Lower leg skin (tissue), 3 donors: ENCODE measurements around the gene FTO.

Source experiments
- POLR2A ChIP-seq, 2 donors: fragments of 450-650 bp; IDR thresholded peaks; one replicate each; pipeline ENCODE4 v1.6.1; 2016 to 2017; ENCODE audit warnings: antibody characterized with exemption in 2 of 2, mild to moderate bottlenecking in 1 of 2, moderate library complexity in 1 of 2
- TF ChIP-seq, protein P1 (sequence below), 3 donors: fragments of 450-650 bp; IDR thresholded peaks; one replicate each; pipeline ENCODE4 v1.5.1; 2016; ENCODE audit warnings: antibody characterized with exemption in 3 of 3, mild to moderate bottlenecking in 3 of 3, moderate library complexity in 2 of 3

DNA sequence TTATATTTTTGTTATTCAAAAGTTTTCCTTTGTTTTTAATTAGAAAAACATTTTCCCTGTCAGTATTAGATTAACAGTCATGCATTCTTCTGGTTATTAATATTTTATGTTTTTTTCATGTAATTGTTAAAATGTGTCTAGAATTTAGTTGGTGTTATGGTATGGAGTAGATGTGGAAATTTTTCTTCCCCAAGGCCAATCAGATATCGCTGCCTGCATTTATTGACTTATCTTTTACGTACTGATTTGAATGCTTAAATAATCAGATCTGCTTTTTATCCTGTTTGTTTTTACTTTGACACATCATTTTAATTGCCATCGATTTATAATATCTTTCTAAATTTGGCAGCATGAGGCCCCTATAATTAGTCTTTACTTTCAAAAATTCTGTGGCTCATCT, 13.6 kb downstream of the FTO start:
- TF ChIP-seq, protein P1, sequence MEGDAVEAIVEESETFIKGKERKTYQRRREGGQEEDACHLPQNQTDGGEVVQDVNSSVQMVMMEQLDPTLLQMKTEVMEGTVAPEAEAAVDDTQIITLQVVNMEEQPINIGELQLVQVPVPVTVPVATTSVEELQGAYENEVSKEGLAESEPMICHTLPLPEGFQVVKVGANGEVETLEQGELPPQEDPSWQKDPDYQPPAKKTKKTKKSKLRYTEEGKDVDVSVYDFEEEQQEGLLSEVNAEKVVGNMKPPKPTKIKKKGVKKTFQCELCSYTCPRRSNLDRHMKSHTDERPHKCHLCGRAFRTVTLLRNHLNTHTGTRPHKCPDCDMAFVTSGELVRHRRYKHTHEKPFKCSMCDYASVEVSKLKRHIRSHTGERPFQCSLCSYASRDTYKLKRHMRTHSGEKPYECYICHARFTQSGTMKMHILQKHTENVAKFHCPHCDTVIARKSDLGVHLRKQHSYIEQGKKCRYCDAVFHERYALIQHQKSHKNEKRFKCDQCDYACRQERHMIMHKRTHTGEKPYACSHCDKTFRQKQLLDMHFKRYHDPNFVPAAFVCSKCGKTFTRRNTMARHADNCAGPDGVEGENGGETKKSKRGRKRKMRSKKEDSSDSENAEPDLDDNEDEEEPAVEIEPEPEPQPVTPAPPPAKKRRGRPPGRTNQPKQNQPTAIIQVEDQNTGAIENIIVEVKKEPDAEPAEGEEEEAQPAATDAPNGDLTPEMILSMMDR (IDR thresholded peaks at IDR 0.05): no peak
- TF ChIP-seq POLR2A (IDR thresholded peaks at IDR 0.05): no peak
